ENCODE data around the gene ZNF654. TPM values are rescaled to one million over a fixed set of nuclear protein-coding genes. Genes with fewer than 3 reads are reported as not detected.

Gene ZNF654
- total and polyA plus RNA-seq, 9 of the 15 experiments (the other 6 are each of a cell fraction or from before 2014, with no cell fraction given), result 2.4 to 8.6 (median 5.1) TPM

DNA sequence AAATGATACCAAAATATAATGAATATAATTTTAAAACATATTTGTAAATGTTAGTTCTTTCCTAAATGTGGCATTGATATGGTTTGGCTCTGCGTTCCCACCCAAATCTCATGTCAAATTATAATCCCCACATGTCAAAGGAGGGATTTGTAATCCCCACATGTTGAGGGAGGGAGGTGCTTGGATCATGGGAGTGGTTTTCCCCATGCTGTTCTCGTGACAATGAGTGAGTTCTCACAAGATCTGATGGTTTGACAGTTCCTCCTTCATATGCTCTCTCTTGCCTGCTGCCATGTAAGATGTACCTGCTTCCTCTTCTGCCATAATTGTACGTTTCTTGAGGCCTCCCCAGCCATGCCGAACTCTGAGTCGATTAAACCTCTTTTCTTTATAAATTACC lies 12.3 kb upstream of the ZNF654 start:
- no peaks in the 10 kb centered on the region for H3K36me3 ChIP-seq (ENCODE audit: control insufficient read depth, insufficient read depth, low read length)
- TF ChIP-seq, protein P1, sequence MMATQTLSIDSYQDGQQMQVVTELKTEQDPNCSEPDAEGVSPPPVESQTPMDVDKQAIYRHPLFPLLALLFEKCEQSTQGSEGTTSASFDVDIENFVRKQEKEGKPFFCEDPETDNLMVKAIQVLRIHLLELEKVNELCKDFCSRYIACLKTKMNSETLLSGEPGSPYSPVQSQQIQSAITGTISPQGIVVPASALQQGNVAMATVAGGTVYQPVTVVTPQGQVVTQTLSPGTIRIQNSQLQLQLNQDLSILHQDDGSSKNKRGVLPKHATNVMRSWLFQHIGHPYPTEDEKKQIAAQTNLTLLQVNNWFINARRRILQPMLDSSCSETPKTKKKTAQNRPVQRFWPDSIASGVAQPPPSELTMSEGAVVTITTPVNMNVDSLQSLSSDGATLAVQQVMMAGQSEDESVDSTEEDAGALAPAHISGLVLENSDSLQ (IDR thresholded peaks at IDR 0.05), result peak; percentile 22; the same call in 1 of the 2 replicates
- TF ChIP-seq CREB1 (IDR thresholded peaks at IDR 0.05), result no peak
- no peak for TF ChIP-seq CREB1 (CRISPR knock-in tag; IDR thresholded peaks at IDR 0.05)
- TF ChIP-seq ZFP36 (IDR thresholded peaks at IDR 0.05; ENCODE audit: low read depth, low read length, partially characterized antibody), result peak; percentile 9
- ChIA-PET POLR2A (no interaction called here), CTCF (ENCODE audit: low intra/inter-chr PET ratio) (no interaction called here)
- H4K20me1 ChIP-seq (replicated peaks; ENCODE audit: control insufficient read depth, insufficient read depth, low read length), result no peaks in the 10 kb centered on the region
- FAIRE-seq, result no peak
- 61% methylated on average over 5 of the region's 5 CpGs for WGBS (ENCODE audit: insufficient coverage, low coverage, missing lambda C conversion rate)
- no peaks in the 10 kb centered on the region for H3K27me3 ChIP-seq (ENCODE audit: control insufficient read depth in 2 of 2, insufficient read depth in 2 of 2, low read length in 2 of 2)
- H3K79me2 ChIP-seq (ENCODE audit: control insufficient read depth, insufficient read depth, low read length), result no peaks in the 10 kb centered on the region
- intact Hi-C loops (cut with micrococcal nuclease) (no loop called here), in situ Hi-C loops (cut with MboI) (no loop called here)
- H3K4me3 ChIP-seq, result no peak overlapping the region
- H3K9me1 ChIP-seq (ENCODE audit: control insufficient read depth, insufficient read depth, low read length), result no peaks in the 10 kb centered on the region
- no peak overlapping the region for H3K4me2 ChIP-seq (ENCODE audit: insufficient read depth, low read length)
- no peak for DNase-seq (ENCODE audit: extremely low read depth in 1 of 4, low spot score in 3 of 4)
- ATAC-seq, result peak; percentile 48; the same call in 2 of the 3 replicates
- no peak overlapping the region for H3K27ac ChIP-seq (ENCODE audit: extremely low read depth, low read depth, low read length)
- H2AFZ ChIP-seq (ENCODE audit: low read depth, low read length), result no peak overlapping the region
- no TSS peak for BruUV-seq (replicated peaks)
- H3K4me1 ChIP-seq (replicated peaks in 1 of 2; ENCODE audit: control insufficient read depth in 2 of 2, insufficient read depth in 2 of 2, low read length in 2 of 2), result no peaks in the 10 kb centered on the region
- no peak overlapping the region for H3K9ac ChIP-seq (ENCODE audit: insufficient read depth in 1 of 2, low read depth in 2 of 2, low read length in 2 of 2)
- no peaks in the 10 kb centered on the region for H3K9me3 ChIP-seq (replicated peaks; ENCODE audit: control insufficient read depth, insufficient read depth, low read depth, low read length)

All from K562 (cell line).